Activated T-cell treated with anti-CD3 and anti-CD28 coated beads, Interleukin-2, amount 50 U/mL, for 1 hour (primary cell): Measurements from ENCODE around the gene PLA2G2D.

Source experiments
- DNase-seq: peaks from one replicate; pipeline ENCODE4 v3.0.0-alpha.2; 2020

The PLA2G2D gene

DNA sequence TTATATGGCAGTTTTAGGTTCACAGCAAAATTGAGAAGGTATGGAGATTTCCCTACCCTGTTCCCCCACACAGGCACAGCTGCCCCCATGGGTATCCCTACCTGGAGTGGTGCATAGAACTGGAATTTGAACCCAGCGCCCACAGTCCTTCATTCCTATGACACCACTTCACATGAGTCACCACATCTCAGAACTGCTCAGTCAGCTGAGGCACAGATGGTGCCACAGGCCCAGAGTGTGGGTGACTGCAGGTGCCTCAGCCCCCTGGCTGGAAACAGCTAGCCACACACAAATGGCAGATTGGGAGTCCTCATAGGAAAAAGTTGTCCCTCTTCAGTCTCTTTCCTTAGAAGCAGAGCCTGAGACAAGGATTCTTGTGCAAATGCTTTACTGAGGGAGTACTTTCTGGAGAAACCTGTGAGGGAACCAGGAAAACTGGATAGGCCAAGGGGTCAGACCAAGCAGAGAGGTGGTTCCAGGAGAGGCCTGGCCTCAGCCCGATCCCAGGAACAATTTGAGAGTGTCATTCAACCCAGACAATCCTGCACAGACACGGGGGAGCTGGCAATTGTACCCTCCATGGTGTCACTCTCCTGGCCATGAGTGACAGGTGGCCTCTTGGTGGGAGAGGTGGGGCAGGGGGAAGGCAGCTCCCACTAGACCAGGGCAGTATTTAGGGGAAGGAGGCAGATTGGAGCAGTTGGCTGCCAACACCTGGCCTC is 6.9 kb downstream of the PLA2G2D start:
- DNase-seq: no peak

DNA sequence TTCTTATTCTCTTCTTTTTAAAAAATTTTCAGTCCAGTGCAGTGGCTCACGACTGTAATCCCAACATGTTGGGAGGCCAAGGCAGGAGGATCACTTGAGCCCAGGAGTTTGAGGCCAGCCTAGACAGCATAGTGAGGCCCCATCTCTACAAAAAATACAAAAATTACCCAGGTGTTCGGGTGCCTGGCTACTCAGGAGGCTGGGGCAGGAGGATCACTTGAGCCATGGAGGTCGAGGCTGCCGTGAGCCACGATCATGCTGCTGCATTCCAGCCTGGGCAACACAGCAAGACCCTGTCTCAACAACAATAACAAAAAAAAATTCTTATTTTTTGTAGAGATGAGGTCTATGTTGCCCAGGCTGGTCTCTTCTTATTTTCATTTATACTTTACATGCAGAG is 7.9 kb downstream of the PLA2G2D start:
- no peak for DNase-seq

DNA sequence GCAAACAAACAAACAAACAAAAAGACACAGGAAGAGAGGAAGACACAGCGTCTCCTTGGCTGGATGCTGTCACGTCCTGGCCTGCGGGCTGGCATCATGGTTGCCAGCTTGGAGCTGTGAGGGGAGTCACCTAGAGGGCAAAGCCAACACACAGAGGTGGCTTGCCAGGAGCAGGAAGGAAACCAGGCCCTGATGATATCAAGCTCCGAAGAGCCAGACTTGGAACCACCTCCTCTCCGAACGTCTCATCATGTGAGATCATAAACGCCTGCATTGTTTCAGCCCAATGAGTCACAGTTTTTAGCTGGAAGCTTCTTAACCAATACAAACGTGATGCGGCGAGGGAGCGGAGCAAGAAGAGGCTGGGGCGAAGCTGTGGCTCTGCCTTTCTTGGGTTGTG is 8.7 kb downstream of the PLA2G2D start:
- DNase-seq: no peak

DNA sequence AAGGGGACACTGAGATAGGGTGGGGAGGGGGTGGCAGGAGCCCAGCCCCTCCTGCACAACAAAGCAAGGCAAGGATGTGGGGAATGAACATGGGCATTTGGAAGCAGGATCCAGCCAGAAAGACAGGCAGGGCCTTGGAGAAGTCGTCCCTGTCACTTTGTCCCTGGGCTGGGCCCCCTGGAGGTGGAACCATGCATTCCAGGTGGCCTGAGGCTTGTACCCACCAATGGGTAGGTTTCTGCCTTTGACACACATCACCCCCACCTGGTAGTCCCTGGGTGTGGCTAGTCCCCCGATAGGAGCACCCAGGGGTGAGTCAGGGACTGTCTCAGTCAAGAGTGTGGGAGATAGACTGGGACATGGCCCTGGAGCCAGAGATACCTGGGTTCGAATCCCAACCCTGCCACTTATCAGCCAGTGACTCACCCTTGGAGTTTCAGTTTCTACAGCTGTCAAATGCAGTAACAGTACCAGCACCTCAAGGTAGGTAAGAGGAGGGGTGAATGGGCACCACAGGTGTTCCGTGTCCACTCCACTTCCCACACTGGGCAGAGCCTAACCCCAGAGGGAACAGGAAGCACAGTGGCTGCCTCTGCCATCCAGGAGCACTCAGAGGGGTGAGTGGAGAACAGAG is 10.0 kb downstream of the PLA2G2D start:
- DNase-seq: no peak

DNA sequence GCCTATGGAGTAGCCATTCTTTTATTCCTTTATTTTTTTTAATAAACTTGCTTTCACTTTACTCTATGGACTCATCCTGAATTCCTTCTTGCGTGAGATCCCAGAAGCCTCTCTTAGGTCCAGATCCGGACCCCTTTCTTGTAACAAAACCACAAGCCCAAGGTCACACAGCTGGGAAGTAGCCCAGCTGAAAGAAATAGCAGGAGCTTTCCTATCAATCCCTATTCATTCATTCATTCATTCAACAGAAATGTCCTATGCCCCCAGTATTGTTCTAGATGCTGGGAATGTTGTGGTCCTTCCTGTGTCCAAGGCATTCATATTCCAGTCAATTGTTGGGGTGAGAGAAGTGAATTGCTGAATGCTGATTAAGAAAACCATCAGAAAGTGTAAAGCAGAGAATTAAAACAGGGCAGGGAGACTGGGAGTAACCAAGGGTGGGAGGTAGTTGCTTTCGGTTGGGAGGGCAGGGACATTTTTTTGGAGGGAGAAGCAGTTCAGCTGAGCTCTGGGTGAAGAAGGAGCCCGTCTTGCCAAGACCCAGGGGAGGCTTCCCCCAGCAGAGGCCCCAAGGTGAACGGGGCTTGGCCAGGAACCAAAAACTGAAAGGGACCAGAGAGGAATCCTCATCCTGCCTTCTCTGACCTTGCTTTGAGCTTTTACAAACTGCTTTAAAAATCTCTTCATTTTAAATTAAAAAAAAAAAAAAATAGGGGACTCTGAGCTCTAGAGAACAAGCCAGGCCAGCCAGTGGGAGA is 10.8 kb downstream of the PLA2G2D start:
- DNase-seq: no peak

DNA sequence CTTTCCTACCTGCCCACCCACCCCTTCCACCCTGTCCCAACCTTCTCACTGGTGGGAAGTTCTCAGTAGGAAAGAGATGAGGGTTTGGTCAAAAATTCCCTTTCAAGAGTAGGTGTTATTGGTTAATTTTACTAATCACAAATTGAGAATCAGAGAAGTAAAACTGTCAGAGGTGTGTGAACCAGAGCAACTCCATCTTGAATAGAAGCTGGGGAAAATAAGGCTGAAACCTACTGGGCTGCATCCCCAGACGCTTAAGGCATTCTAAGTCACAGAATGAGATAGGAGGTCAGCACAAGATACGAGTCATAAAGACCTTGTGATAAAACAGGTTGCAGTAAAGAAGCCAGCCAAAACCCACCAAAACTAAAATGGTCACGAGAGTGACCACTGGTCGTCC is 11.5 kb downstream of the PLA2G2D start:
- no peak for DNase-seq

DNA sequence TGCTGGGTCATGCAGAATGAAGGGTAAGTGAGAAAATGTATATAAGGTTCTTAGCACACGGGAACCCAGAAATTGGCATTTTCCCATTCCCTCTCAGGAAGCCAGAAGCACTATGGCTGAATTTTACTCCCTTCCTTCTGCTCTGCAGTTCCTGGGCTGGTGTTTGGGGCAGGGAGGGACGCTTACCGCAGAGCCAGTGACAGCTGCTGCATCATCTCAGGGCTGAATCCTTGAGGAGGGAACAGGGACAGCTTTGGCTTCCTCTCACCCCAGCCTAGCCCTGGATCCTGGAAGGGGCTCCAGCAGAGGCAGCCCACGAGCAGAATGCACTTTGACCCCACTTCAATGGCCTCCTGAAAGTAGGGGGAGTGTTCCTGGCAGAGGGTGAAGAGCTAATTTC is 12.0 kb downstream of the PLA2G2D start:
- DNase-seq: no peak

DNA sequence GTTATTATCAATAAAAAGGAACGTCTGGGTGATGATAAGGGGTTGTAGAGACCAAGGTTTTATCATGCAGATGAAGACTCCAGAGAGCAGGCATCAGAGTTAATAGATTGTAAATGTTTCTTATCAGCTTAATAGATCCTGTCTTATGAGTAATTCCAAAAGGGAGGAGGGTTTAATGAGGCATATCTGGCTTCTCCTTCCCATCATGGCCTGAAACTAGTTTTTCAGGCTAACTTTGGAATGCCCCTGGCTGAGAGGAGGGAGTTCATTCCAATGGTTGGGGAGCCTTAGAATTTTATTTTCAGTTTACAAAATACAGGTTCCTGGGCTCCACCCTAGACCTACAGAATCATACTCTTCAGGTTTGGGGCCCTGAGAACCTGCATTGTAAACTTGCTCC is 13.5 kb downstream of the PLA2G2D start:
- no peak for DNase-seq

DNA sequence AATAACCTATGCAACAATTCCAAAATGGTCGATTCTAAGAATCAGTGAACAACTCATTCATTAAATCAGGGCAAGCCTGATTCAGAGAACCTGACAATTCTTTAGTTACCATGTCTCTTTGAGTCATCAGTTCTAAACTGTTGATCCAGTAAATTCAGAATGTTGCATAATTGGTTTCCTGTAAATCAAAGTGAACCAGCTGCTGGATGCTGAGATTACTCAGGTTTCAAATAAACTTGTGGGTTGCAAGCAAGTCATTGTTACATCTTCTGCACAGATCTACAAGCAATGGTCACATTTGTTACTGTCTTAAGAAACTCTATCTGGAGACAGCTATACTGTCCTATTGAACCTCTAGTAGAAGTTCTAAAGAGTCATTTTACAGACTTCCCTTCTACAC is 16.5 kb downstream of the PLA2G2D start:
- DNase-seq: no peak

DNA sequence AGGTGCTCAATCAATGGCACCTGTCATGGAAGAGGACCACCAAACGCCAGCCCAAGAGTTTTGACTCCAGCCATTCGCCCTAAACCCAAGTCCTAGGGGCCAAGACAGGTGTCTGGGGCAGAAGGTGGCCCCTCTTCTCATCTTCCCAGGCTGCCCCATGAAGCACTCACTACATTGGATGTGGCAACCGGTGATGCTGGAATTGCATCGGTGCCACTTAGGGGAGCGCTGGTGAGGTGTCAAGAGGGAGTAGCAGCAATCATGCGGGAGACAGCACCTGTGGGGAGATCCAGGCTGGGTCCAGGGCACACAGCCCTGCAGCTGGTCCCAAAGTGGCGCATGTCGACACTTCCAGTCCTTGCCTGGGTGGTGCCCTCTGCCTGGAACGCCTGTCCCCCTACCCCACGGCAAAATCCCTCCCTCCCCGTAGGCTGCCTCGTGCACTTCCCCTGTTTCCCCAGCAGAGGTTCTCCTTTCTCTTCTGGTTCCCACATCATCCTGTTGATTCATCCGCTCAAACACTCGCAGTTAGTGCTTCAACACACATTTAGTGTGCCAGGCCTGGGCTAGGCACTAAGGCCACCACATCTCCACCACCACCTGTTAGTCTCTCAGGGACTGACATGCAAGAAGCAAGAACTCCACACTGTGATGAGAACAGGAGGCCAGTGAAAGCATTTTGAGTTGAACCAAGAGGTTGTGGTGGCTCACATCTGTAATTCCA is 18.5 kb downstream of the PLA2G2D start:
- DNase-seq: no peak

DNA sequence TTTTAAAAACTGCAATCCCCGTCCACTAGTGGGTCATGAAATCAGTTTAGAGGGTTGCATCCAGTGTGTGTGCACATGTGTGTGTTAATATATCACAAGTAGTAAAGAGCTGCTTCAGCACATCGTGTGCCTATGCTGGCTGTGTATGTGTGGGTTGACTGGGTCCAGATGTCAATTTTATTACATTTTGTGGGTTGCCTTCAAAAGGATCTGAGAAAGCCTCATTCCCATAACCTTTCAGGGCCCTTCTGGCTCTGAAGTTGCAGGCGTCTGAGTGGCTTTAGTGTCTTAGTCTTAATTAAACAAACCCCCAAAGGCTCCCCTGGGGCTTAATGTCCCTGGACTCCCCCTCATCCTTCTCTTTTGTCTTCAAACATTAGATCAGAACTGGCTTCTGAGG is 19.8 kb downstream of the PLA2G2D start:
- no peak for DNase-seq

DNA sequence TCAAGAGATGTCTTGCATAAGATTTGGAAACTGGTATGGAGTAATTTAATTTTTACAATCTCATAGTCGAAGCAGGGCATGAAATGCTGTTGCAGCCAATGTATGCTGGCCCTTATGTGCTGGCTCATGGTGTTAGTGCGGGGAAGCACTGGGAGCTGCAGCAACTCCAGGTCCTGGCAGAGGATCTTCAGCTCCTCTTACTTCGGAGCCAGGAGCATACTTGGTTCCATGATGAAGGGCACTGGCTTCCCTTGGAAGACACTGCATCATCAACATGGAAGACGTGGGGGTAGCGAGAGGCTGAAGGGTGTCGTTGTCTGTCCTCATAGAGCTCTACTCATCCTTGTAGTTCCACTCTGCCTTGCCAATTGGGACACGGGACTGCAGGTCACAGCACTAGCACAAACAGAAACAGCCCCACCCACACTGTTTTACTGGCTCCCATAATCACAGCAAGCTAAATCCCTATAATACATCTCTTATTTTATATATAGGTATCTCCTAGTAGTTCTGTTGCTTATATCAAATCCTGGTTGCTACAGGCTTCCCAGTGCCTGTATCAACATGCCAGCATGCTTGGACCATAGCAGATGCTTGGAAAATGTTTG is 22.4 kb downstream of the PLA2G2D start:
- DNase-seq: no peak

DNA sequence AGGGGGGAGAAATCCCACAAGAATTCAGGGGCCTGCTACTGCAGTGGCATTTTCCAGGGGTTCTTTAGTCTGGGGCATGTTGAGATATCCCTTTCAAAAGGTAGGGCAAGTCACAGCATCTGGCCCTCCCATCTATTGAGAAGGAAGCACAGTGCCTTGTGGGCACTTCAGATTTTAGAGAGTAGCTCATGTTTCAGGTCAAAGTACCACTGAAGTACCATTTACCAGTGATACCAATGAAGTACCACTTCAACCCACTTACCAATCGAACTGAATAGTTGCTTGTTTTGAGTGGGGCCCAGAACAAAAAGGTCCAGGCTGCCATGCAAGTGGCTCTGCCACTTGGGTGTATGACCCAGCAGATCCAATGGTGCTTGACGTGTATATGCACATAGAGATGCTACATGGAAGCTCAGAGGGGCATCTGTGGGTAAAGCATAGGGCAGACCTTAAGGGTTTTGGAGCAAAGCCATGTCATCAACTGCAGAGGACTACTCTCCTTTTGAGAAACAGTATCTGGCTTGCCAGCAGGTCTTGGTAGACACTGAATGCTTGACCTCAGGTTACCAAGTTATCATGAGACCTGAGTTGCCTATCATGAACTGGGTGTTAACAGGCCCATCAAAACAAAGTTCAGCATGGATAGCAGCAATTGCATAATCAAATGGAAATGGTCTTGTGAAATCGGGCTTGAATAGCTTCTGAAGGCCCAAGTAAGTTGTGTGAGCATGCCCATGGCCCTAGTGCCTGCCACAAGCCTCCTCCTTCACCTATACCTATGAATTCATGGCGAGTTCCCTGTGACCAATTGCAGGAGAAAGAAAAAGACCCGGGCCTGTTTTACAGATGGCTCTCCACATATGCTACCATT is 23.5 kb downstream of the PLA2G2D start:
- DNase-seq: no peak

DNA sequence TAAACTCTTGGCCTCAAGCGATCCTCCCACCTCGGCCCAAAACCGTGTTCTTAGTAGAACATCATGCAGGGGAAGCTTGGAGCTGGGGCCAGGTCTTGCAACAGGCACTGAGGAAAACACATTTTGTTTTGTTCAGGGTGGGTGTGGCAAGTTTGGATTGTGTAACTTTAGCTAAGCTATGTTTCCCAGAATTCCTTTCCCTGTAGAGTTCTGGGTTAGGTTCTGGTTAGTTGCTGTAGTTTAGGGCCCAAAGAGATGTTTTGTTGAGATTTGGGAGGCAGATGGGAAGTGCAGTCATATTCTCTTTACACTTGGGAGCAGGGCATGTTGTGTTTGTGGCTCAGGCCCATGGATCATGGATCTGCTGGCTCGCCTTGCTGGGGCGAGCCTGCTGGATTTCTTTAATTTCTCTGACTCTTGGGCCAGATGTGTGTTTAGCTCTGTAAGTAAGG is 25.4 kb downstream of the PLA2G2D start:
- DNase-seq: no peak

DNA sequence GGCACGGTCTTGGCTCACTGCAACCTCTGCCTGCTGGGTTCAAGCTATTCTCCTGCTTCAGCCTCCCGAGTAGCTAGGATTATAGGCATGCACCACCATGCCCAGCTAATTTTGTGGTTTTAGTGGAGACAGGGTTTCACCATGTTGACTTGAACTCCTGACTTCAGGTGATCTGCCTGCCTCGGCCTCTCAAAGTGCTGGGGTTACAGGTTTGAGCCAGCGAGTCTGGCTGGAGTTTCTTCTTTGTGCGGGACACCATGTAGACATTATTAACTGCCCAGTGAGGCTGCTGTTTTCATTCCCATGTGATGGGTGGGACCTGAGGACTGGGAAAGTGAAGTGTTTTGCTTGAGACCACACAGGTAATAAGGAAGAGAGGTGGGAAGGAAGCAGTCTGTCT is 26.0 kb downstream of the PLA2G2D start:
- no peak for DNase-seq

DNA sequence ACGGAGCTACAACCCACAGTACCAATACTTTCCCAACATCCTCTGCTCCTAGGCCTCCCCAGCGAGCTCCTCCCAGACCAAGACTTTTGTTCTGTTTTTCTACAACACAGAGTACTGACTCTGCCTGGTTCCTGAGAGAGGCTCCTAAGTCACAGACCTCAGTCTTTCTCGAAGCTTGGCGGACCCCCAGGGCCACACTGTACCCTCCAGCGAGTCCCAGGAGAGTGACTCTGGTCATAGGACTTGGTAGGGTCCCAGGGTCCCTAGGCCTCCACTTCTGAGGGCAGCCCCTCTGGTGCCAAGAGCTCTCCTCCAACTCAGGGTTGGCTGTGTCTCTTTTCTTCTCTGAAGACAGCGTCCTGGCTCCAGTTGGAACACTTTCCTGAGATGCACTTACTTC is 28.7 kb downstream of the PLA2G2D start:
- DNase-seq: no peak

DNA sequence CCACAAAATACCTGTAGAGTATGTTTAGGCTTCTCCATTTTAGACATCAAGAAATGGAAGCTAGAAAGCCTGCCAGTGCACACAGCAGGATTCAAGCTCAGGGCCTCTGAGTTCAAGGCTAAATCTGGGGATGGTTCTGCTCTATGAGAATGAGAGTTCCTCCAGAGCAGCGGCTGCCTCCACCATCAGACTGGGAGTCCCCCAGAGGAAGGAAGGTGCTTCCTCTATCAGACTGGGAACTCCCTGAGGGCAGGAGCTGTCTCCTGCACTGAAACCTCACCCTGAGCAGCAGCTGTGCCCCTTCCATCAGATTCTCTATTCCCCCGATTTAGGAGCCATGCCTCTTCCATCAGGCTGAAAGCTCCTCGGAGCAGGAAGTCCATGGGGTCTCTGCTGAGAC is 29.2 kb downstream of the PLA2G2D start:
- no peak for DNase-seq

DNA sequence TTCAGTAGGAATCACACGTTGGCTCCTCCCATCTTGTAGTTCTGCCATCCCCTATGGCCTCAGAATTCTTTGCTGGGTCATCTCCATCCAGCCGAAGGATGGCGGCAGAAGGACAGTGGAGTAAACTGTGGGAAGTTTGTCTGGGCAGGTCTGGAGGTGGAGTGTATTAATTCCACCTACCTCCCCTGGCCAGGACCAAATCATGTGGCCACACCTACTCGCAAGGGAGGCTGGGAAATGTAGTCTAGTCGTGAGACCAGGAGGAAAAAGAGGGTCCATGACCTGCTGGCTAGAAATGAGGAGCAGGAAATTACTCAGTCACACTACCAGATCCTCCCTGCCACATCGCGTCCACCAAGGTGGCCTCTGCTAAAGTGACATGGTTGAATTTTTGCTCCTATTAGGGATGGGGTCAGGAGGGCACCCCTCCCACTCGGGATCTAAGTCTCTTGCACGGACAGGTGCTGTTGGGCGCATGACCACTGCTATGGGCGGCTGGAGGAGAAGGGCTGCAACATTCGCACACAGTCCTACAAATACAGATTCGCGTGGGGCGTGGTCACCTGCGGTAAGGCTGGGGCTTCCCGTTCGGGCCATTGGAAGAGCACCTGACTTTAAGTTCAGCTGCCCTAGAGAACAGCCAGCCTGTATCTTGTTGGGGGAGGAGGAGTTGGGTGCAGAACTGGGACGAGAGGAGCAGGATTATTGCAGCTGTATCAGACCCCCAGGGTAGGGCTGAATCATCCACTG is 29.8 kb downstream of the PLA2G2D start:
- DNase-seq: no peak

DNA sequence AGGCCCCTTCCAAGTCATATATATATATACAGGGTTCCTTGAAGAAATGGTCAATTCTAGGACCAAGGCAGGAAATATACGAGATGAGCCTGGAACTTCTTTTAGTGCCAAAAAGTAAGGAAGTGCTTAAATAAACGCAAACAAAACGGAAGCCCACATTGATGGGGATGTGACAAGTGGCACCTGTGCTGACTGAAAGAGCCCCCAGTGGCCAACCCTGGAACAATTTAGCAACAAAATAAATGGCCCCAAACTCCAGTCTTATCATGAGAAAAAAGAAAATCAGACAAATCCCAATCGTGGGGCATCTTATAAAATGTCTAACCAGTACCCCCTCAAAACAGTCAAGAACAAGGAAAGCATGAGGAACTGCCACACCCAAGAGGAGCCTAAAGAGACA is 31.7 kb downstream of the PLA2G2D start:
- DNase-seq: no peak

DNA sequence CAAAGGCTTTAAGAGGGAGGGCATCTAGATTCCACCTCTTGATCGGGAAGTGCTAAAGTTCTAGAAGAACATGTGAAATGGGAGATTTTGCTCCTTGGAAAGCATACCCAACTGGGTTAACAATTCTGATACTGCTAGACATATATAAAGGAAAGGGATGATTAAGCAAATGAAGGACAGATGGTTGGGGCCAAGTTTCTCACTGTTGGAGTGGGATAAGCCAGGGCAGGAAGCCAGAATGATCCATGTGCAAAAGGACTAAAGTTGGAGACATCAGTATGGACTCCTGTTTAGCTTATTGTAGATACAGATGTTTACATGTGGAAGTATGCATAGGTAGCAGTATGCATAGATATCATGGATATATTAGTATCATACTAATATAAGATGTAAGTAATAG is 32.5 kb downstream of the PLA2G2D start:
- DNase-seq: no peak
